Heart left ventricle (tissue), 16 donors: ENCODE results near the gene TRPT1. TPM values are rescaled to one million over a fixed set of nuclear protein-coding genes. Genes with fewer than 3 reads are reported as not detected.
A peak's percentile ranks its signal among the peaks of the same experiment; 100 is the strongest.

ENCODE experiments used
- ATAC-seq, 4 donors: fragments of 200-7000 bp; cut with Tn5 transposase; one replicate each; pipeline ENCODE4 v1.9.1; 2020 to 2022; ENCODE audit warnings: moderate library complexity in 4 of 4, mild to moderate bottlenecking in 3 of 4, moderate number of reproducible peaks in 1 of 4
- DNase-seq, 5 donors: peaks; one replicate each; pipeline ENCODE4 v3.0.0-alpha.2; 2020
- H3K27ac ChIP-seq, 12 donors: fragments of 200-600 bp; sonication (generic) in 4 of 12; one replicate each; pipeline versions ENCODE4 v1.5.0 to v1.8.0; 2016 to 2022; ENCODE audit warnings: mild to moderate bottlenecking in 2 of 12
- H3K27me3 ChIP-seq, 9 donors: fragments of 200-600 bp; sonication (generic) in 2 of 9; one replicate each; pipeline versions ENCODE4 v1.5.1 to v1.8.0; 2016 to 2022; ENCODE audit warnings: mild to moderate bottlenecking in 3 of 9
- H3K36me3 ChIP-seq, 9 donors: fragments of 200-600 bp; sonication (generic) in 2 of 9; one replicate each; pipeline versions ENCODE4 v1.5.0 to v1.8.0; 2018 to 2022; ENCODE audit warnings: mild to moderate bottlenecking in 2 of 9
- H3K4me1 ChIP-seq, 12 donors: fragments of 200-600 bp; sonication (generic) in 4 of 12; one replicate each; pipeline versions ENCODE4 v1.5.0 to v1.8.0; 2016 to 2022; ENCODE audit warnings: mild to moderate bottlenecking in 3 of 12
- H3K4me3 ChIP-seq, 12 donors: fragments of 200-600 bp; sonication (generic) in 4 of 12; one replicate each; pipeline versions ENCODE4 v1.5.0 to v1.8.0; 2017 to 2022; ENCODE audit warnings: mild to moderate bottlenecking in 9 of 12, moderate library complexity in 4 of 12
- H3K9me3 ChIP-seq, 12 donors: fragments of 200-600 bp; sonication (generic) in 4 of 12; one replicate each; pipeline versions ENCODE4 v1.5.0 to v1.8.0; 2016 to 2022; ENCODE audit warnings: mild to moderate bottlenecking in 1 of 12
- POLR2A ChIP-seq, 2 donors: fragments of 450-650 bp; IDR thresholded peaks; one replicate each; pipeline ENCODE4 v1.6.1; 2017; ENCODE audit warnings: antibody characterized with exemption in 2 of 2, mild to moderate bottlenecking in 2 of 2, moderate library complexity in 2 of 2
- WGBS, 4 donors: extraction: QIAGEN DNeasy Blood & Tissue Kit in 2 of 4; methylation state at CpG; one replicate each; pipeline versions ENCODE4 v1.1.5 to v1.1.7; 2013 to 2018; 5-methylcytosine and 5-hydroxymethylcytosine counted together
- intact Hi-C, 10 donors: fragments of 100-400 bp; cut with DNase I; formaldehyde crosslinking; loops; one replicate each; pipeline versions ENCODE4 v1.11.1 to v1.14.2; 2022
- polyA plus RNA-seq, 2 donors: library from polyadenylated mRNA; stranded (reverse); fragments of 200-250 nt; gene quantifications; one replicate each; pipeline ENCODE4 v1.2.3, GENCODE V29; 2013
- total RNA-seq, 9 donors: library from RNA; depleted of rRNA in 2 of 9; stranded (reverse); fragments of >200 nt in 2 of 9; fragmentation: NEBNext Ultra II Directional in 3 of 9; extraction: Animal tissue kit (Norgen Biotek cat#: 25700) in 3 of 9; gene quantifications; one replicate each; pipeline versions ENCODE4 v1.1.0 to v1.2.4, GENCODE V29; 2016 to 2023
- TF ChIP-seq, protein P1 (sequence below), 12 donors: fragments of 200-600 bp; sonication (generic) in 4 of 12; IDR thresholded peaks; one replicate each; pipeline versions ENCODE4 v1.5.0 to v1.8.0; 2018 to 2022; ENCODE audit warnings: antibody characterized with exemption in 12 of 12, mild to moderate bottlenecking in 5 of 12
- donor health status: ischemic (EF 13 %, LVEDD 7.1; RV severe dilation, severe dysfunction).
- donor health status: healthy with polysubstance abuse.
- donor health status: DM: no; HTN: yes; CAD: no.
- donor health status: DM: no; HTN: no; CAD: no.
- donor health status: ischemic (EF 25% LVEDD 6.9; RV normal size, moderate dysfunction).
- donor health status: ischemic (EF 25% LVEDD 5.7; RV mildly dilated, moderate dysfunction).
- donor health status: healthy.
- donor health status: DM: yes; HTN: yes; CAD: no.
- donor health status: ischemic (EF 35%, LVEDD 5.7; RV mildly dilated, moderate dysfunction).
- donor health status: nonischemic (EF 11% LVEDD 7.7; RV severe dilation, severe dysfunction).
- donor health status: DM: yes; HTN: yes; CAD: no.
- donor health status: PGD.
- donor health status: ischemic (EF 29% LVEDD 5.4; RV normal size, mild dysfunction).
- donor health status: nonischemic (EF 23%, LVEDD 6.1; RV moderate dilation, normal function).

The TRPT1 gene
- total and polyA plus RNA-seq, 11 donors: 51.2 to 146 (median 65.3) TPM

GRCh38 chr11:64220798-64221197 lies 5.2 kb downstream of the TRPT1 start:
- peaks cover 0 to 21% (median 10%) of the 10 kb centered on the region in 12 donors for H3K4me1 ChIP-seq
- no peak overlapping the region for H3K4me3 ChIP-seq
- TF ChIP-seq, protein P1, sequence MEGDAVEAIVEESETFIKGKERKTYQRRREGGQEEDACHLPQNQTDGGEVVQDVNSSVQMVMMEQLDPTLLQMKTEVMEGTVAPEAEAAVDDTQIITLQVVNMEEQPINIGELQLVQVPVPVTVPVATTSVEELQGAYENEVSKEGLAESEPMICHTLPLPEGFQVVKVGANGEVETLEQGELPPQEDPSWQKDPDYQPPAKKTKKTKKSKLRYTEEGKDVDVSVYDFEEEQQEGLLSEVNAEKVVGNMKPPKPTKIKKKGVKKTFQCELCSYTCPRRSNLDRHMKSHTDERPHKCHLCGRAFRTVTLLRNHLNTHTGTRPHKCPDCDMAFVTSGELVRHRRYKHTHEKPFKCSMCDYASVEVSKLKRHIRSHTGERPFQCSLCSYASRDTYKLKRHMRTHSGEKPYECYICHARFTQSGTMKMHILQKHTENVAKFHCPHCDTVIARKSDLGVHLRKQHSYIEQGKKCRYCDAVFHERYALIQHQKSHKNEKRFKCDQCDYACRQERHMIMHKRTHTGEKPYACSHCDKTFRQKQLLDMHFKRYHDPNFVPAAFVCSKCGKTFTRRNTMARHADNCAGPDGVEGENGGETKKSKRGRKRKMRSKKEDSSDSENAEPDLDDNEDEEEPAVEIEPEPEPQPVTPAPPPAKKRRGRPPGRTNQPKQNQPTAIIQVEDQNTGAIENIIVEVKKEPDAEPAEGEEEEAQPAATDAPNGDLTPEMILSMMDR (IDR thresholded peaks at IDR 0.05): no peak
- TF ChIP-seq POLR2A (IDR thresholded peaks at IDR 0.05): no peak
- no peaks in the 10 kb centered on the region for H3K9me3 ChIP-seq
- 88 to 94% (median 91%) methylated on average over 7 to 14 of the region's 14 CpGs for WGBS, 4 donors
- H3K27ac ChIP-seq: no peak overlapping the region
- no peak for ATAC-seq
- intact Hi-C loops: no loop called here
- DNase-seq: peak in 1 of 5 donors; percentile 49
- H3K27me3 ChIP-seq: no peaks in the 10 kb centered on the region
- H3K36me3 ChIP-seq: peaks cover 0 to 78% (median 11%) of the 10 kb centered on the region in 9 donors

GRCh38 chr11:64220271-64220670 lies 5.7 kb downstream of the TRPT1 start:
- Histone ChIP-seq H3K4me3 (no peak overlapping the region), H3K27ac (no peak overlapping the region), H3K9me3 (no peaks in the 10 kb centered on the region), H3K4me1 (peaks cover 0 to 15% (median 5%) of the 10 kb centered on the region in 12 donors), H3K27me3 (no peaks in the 10 kb centered on the region), H3K36me3 (peaks cover 0 to 84% (median 11%) of the 10 kb centered on the region in 9 donors)
- TF ChIP-seq, protein P1 (IDR thresholded peaks at IDR 0.05): no peak
- TF ChIP-seq POLR2A (IDR thresholded peaks at IDR 0.05): no peak
- WGBS, 4 donors: 88 to 95% (median 93%) methylated on average over 8 to 17 of the region's 17 CpGs
- DNase-seq (no peak), ATAC-seq (no peak)
- intact Hi-C loops: no loop called here

GRCh38 chr11:64219755-64220154 lies 6.2 kb downstream of the TRPT1 start:
- H3K9me3 ChIP-seq: no peaks in the 10 kb centered on the region
- peak in 1 of 5 donors; percentile 46 for DNase-seq
- no peak for ATAC-seq
- H3K27me3 ChIP-seq: no peaks in the 10 kb centered on the region
- no peak overlapping the region for H3K27ac ChIP-seq
- 91 to 96% (median 95%) methylated on average over 8 to 10 of the region's 10 CpGs for WGBS, 4 donors
- peaks cover 0 to 10% (median 0%) of the 10 kb centered on the region in 12 donors for H3K4me1 ChIP-seq
- TF ChIP-seq POLR2A (IDR thresholded peaks at IDR 0.05): no peak
- TF ChIP-seq, protein P1 (IDR thresholded peaks at IDR 0.05): no peak
- H3K4me3 ChIP-seq: no peak overlapping the region
- H3K36me3 ChIP-seq: peaks cover 0 to 89% (median 11%) of the 10 kb centered on the region in 9 donors
- intact Hi-C loops: no loop called here

DNA sequence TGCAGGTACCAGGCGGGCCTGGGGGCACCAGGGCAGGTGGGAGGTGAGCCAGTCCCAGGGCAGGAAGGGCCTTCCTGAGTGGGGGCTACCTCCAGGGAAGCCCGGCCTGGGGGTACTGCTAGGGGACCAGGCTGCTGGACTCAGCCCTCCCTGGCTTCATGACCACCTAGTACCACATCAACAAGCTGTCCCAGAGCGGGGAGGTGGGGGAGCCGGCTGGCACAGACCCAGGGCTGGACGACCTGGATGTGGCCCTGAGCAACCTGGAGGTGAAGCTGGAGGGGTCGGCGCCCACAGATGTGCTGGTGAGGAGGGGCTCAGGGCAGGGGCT lies 6.7 kb downstream of the TRPT1 start:
- TF ChIP-seq, protein P1 (IDR thresholded peaks at IDR 0.05): no peak
- no peak for TF ChIP-seq POLR2A (IDR thresholded peaks at IDR 0.05)
- intact Hi-C loops: no loop called here

More for the DNA sequence above, 6.7 kb downstream of the TRPT1 start:
- Histone ChIP-seq H3K9me3 (no peaks in the 10 kb centered on the region), H3K36me3 (peaks cover 0 to 92% (median 11%) of the 10 kb centered on the region in 9 donors), H3K4me1 (peaks cover 0 to 6% (median 0%) of the 10 kb centered on the region in 12 donors), H3K27ac (no peak overlapping the region), H3K27me3 (no peaks in the 10 kb centered on the region), H3K4me3 (no peak overlapping the region)
- ATAC-seq (no peak), DNase-seq (peak in 2 of 5 donors; percentile 17 to 65)
- 86 to 95% (median 87%) methylated on average over 4 to 7 of the region's 7 CpGs; no CpG with 5 or more reads in 1 of the 4 donors for WGBS, 4 donors
